DMS79 treated with DMSO at 0.1 percent for 48 hours (cell line): ENCODE results near the gene SIM1.

ENCODE experiments used
- DNase-seq: peaks from one replicate; lab custom pipeline; 2025; lab: John Stamatoyannopoulos, UW

The SIM1 gene

GRCh38 chr6:100427452-100427851 is 37.3 kb downstream of the SIM1 start:
- DNase-seq: no peak

- no peak for DNase-seq
Measured at GRCh38 chr6:100426744-100427338, 37.9 kb downstream of the SIM1 start.

- no peak for DNase-seq
Measured at GRCh38 chr6:100426241-100426640, 38.5 kb downstream of the SIM1 start.

GRCh38 chr6:100420711-100421110 is 44.0 kb downstream of the SIM1 start:
- DNase-seq: no peak

GRCh38 chr6:100417036-100417435 is 47.7 kb downstream of the SIM1 start:
- DNase-seq: no peak

- no peak for DNase-seq
Measured at GRCh38 chr6:100415768-100416167, 49.0 kb downstream of the SIM1 start.

- no peak for DNase-seq
Measured at GRCh38 chr6:100412872-100413271, 51.8 kb downstream of the SIM1 start.

- no peak for DNase-seq
Measured at GRCh38 chr6:100404051-100404450, 60.7 kb downstream of the SIM1 start.

- no peak for DNase-seq
Measured at GRCh38 chr6:100393493-100393892, 71.2 kb downstream of the SIM1 start.

- DNase-seq: no peak
Measured at GRCh38 chr6:100392423-100392822, 72.3 kb downstream of the SIM1 start.

GRCh38 chr6:100388868-100389519 is 75.7 kb downstream of the SIM1 start:
- DNase-seq: no peak

- DNase-seq: no peak
Measured at GRCh38 chr6:100382767-100383195, 81.9 kb downstream of the SIM1 start.

- no peak for DNase-seq
Measured at GRCh38 chr6:100382031-100382430, 82.7 kb downstream of the SIM1 start.

GRCh38 chr6:100381111-100381510 is 83.6 kb downstream of the SIM1 start:
- no peak for DNase-seq

- DNase-seq: no peak
Measured at GRCh38 chr6:100379386-100379785, 85.3 kb downstream of the SIM1 start.

- no peak for DNase-seq
Measured at GRCh38 chr6:100378576-100378975, 86.1 kb downstream of the SIM1 start.

GRCh38 chr6:100376103-100376502 is 88.6 kb downstream of the SIM1 start:
- no peak for DNase-seq

GRCh38 chr6:100372326-100373091 is 92.2 kb downstream of the SIM1 start:
- DNase-seq: no peak

- DNase-seq: no peak
Measured at GRCh38 chr6:100371591-100371990, 93.1 kb downstream of the SIM1 start.

- DNase-seq: no peak
Measured at GRCh38 chr6:100370265-100370664, 94.5 kb downstream of the SIM1 start.

GRCh38 chr6:100366419-100366818 is 98.3 kb downstream of the SIM1 start:
- DNase-seq: no peak

GRCh38 chr6:100363651-100364050 is 101.1 kb downstream of the SIM1 start:
- no peak for DNase-seq
